Activated T-cell treated with anti-CD3 and anti-CD28 coated beads, Interleukin-2, amount 50 U/mL, for 1 hour (primary cell): ENCODE data around the gene HCN4.

Experiments
- DNase-seq: peaks from one replicate; pipeline ENCODE4 v3.0.0-alpha.2; 2020

Gene HCN4

GRCh38 chr15:73341886-73342600 lies 26.7 kb downstream of the HCN4 start:
- DNase-seq, result no peak

DNA sequence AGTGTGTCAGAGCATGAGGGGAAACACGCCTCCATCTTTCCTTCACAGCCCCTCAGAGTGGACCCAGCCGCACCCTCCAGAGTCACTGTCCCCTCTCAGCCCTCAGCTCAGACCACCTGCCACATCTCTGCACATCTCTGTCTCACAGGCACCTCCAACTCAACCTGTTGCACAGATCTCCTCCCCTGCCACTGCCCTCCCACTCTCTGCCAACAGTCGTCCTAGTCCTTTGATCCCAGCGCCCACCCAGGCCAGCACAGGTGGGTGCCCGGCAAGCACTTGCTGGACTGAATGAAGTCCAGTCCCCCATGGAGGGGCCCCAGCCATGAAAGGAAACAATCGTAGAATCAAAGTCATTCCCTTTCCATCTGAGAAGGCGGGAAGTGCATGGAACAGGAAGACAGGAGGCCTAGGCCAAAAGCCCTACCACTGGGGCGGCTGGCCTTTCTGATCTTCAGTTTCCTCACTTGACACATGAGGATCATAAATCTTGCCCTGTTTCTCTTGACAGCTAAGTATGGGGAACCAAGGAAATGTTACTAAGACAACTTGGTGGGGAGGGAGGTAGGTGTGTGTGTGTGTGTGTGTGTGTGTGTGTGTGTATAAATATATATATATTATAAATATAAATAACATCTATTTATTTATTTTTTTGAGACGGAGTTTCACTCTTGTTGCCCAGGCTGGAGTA lies 28.1 kb downstream of the HCN4 start:
- no peak for DNase-seq

GRCh38 chr15:73338606-73339374 lies 30.0 kb downstream of the HCN4 start:
- DNase-seq, result no peak

- DNase-seq, result no peak
These were observed 30.7 kb downstream of the HCN4 start for GRCh38 chr15:73338058-73338457.

DNA sequence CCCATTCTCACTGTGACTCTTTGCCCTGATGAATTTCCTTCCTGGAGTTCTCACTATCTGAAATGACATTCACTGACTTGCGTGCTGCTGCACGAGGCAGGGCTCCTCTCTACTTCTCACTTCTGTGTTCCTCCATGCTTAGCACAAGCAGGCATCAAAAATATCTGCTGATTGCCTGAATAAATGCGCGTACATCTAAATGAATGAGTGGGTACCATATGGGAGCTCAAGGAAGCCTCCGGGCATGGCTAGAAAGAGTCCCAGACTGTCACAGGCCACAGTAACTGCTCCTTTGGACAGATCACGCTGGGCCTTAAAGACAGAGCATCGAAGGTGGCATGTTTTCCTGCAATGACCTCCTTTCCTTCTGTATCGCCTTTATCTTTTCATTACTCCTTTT lies 31.6 kb downstream of the HCN4 start:
- no peak for DNase-seq

DNA sequence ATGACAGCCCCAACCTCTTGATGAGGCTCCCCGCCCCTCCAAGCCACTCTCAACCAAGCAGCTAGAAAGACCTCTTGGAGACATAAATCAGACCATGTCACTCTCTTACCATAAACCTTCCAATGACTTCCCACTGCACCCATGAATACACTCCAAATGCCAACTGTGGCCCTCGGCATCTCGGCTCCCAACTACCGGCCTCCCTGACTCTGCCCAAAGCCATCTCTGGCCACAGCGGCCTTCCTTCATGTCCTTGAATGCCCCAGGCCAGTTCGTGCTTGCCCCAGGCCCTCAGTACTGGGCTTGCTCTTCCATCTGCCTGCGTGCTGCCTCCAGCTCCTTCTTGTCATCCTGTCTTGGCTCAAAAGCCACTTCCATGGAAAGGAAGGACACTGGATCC lies 32.0 kb downstream of the HCN4 start:
- DNase-seq, result no peak

DNA sequence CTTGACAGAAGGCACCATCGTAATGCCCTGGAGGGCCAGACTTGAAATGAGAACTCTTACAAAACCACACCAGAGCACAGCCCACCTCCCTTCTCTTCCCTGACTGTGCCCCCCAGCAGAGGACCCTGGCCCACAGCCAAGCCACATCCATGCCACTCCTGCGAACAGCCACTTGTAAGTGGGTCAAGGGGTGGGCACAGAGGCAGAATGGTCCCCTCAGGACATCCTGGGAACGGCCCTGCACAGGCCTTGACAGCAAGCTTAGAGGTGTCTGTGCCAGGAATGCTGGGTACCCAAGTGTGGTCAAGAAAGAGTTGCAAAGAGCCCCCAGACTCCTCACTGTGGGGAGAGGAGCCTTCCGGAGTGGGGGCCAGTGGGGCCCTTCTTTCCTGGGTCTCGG lies 33.3 kb downstream of the HCN4 start:
- DNase-seq, result no peak

DNA sequence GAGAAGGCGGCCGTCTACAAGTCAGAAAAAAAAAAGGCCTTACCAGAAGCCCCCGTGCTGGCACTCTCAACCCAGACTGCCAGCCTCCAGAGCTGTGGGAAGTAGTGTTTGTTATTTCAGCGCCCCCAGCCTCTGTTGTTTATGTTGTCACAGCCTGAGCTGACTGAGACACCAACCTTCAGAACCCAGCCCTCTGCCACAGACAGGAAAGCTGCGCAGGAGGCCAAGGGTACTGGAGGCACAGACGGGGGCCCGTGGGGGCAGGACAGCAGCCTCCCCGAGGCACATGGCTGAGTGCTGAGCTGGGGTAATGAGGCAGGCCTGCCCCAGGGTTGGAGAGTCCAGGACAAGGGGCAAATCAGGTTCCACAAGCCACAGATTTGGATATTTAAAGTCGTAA lies 33.7 kb downstream of the HCN4 start:
- DNase-seq, result no peak

GRCh38 chr15:73334086-73334485 lies 34.7 kb downstream of the HCN4 start:
- no peak for DNase-seq

- DNase-seq, result no peak
These were observed 35.8 kb downstream of the HCN4 start for GRCh38 chr15:73333001-73333400.

- no peak for DNase-seq
These were observed 36.5 kb downstream of the HCN4 start for GRCh38 chr15:73331991-73332925.

- no peak for DNase-seq
These were observed 37.3 kb downstream of the HCN4 start for GRCh38 chr15:73331501-73331900.

DNA sequence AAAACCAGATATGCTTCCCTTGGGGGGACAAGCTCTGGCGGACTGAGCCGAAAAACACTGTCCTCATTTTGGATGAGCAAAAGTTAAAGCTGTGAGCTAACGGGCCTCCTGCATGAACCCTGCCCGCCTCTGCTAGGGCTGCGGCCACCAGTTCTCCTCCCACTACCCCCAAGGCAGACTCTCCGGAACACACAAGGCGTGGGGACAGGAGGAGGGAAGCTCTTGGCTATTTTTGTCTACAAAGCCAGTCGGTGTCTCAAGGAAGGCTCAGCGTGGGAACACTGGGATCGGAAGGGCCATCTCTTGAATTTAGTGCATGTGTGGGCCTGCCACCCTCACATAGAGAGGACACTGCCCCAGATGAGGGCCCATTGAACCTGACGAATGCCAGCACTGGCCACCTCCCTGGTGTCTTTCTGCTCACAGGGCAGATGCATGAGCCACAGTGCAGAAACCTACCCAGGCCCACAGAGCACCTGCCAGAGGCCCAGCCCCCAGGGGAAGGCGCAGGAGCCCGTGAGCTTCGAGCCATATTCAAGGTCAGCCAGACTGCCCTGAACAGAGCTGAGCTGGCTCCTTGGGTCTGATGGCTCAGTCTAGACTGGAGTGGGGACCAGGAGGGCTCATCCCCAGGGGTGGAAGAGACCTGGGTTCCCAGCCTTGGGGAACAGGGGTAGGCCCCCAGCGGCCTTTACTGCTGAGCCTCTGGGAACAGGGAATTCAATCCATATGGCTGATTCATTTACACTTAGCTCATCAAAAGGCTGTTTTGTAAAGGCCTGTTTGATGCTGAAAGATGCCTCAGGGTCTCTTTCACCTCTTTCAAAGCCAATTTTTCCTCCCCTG lies 38.3 kb downstream of the HCN4 start:
- DNase-seq, result no peak

DNA sequence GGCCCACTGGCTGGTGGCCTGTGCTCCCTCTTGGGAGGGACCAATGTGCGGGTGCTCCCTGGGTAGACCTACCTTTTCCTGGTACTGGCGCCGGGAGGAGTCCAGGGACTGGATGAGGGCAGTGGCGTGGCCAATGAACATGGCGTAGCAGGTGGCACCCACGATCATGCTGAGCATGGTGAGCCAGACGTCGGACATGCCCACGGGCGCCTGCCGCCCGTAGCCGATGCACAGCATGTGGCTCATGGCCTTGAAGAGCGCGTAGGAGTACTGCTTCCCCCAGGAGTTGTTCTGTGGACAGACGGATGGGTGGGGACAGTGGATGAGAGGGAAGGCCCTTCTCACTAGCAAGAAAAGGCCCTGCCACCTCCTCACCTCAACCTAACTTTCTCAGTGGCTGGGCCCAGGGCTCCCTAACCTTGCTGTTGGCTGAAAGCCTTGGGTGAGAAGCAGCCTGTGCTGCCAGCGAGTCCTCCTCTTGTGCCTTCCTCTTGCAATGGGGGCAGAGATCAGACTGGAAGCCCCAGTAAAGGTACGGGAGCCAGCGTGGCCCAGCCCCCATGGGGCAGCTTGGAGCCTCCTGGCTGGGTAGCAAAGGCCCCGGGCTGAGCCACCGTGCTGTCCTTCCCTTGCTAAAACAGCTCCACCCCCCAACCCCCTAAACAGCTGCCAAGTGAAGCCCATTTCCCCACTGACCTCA lies 39.1 kb downstream of the HCN4 start:
- DNase-seq, result no peak

DNA sequence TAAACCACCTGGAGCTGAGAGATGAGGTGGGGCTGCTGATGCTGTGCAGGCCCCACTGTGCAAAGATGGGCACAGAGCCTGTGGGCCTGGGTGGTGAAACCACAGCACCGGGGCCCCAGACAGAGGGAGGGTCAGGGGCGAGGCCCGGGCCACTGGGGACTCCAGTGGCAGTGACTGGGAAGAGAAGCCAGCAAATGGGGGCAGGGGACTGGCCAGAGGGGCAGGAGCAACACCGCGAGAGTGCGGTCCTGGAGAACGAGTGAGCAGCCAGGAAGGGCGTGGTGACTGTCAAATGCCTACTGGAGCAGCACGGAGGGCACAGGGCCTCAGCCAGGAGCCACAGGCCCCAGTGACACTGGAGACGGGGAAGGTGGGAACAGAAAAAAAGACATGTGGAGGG lies 39.8 kb downstream of the HCN4 start:
- DNase-seq, result no peak

DNA sequence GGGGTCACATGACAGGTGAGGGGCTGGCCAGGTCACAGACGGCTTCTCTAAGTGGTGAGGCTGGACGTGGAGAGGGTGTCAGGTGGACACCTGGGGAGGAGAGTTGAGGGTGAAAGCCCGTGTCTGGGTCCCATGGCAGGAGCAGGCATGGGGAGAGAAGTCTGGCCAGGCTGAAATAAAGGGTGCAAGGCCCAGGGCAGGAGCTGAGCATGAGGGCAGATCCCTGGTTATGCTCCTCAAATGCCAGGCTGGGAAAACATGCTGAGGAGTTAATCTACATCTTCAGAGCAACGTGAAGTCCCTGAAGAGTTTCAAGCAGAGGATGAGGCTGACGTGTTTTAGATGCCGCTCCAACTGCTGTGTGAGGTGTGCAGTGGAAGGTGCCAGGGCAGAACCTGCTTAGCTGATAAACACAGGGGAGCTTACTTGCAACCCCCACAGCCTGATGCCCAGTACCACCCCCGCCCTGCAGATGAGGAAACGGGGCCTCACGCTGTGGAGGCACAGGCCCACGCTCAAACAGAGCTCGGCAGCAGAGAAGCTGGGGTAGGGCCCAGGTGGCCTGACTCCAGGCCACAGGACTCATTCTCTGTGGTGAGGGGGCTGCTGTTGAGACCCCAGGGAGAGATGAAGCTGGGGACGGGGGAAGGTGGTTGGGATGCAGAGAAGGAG lies 40.5 kb downstream of the HCN4 start:
- DNase-seq, result no peak

- no peak for DNase-seq
These were observed 42.6 kb downstream of the HCN4 start for GRCh38 chr15:73326157-73326556.

GRCh38 chr15:73325191-73325861 lies 43.4 kb downstream of the HCN4 start:
- no peak for DNase-seq

DNA sequence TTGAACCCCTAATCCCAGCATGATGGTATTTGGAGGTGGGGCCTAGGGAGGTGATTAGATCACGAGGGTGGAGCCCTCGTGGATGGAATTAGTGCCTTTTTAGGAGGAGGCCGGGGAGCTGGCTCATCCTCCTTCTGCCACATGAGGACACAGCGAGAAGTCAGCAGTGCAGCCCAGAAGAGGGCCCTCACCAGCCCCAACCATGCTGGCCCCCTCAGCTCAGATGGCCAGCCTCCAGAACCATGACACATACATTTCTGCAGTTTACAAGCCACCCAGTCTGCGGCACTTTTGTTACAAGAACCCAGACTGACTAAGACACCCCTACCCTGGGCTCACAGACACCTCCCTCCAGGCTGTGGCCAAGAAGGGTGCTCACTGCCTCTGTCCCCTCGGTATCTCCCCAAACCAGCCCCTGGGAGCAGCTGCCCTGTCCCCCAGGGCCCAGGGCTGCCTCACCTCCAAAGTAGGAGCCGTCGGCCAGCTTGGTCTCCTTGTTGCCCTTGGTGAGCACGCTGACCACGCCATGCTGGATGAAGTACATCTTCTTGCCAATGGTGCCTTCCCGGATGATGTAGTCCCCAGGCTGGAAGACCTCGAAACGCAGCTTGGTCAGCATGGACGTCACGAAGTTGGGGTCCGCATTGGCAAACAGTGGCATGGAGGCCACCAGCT lies 44.1 kb downstream of the HCN4 start:
- DNase-seq, result no peak
